NCI-H1105 (cell line): ENCODE results near the gene JARID2.

Source experiments
- DNase-seq: peaks from one replicate; lab custom pipeline; 2025; lab: John Stamatoyannopoulos, UW

Gene JARID2

DNA sequence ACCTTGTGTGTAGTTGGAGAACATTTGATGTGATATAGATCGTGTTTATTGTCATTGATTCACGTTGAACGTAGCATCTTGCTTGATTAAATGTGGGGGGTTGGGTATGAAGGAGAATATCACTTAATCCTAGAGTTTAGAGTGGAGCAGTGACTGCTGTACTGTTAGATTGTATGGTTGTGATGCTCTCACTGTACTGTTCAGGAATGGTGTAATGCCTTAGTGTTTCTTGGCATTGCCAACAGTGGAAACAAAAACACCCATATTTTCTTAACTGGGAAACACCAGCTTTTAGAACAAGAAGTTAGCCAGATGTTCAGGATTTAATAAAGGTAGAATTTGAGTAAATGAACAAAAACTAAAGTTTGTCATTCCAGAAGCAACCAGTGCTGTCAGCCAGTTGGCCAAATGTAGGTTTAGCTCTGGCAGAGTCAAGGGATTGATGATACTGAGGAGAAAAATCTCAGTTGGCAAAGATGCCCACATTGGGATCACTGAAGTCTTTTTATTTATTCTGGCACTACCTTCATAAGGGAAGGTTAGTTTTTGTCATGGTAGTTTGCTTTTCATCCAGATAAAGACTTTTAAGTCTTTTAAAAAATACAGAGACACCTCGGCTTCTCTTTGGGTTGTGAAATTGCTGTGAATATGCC is 129.9 kb downstream of the JARID2 start:
- DNase-seq: no peak

DNA sequence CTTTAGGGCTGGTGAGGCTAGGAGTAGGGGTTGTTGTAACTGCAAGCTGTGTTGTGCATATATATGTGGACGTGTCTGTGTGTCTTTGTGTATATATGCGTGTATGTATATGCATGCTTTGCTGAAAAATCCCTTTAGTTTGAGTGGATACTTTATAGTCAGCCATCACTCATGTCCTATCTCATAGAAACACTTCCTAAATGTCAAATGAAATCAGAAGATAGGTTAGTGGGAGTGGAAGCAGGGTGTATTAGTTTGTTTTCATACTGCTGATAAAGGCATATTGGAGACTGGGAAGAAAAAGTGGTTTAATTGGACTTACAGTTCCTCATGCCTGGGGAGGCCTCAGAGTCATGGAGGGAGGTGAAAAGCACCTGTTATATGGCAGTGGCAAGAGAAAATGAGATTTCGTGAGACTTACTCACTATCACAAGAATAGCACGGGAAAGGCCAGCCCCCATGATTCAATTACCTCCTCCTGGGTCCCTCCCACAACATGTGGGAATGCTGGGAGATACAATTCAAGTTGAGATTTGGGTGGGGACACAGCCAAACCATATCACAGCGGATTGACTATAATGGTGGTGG is 131.1 kb downstream of the JARID2 start:
- DNase-seq: no peak

DNA sequence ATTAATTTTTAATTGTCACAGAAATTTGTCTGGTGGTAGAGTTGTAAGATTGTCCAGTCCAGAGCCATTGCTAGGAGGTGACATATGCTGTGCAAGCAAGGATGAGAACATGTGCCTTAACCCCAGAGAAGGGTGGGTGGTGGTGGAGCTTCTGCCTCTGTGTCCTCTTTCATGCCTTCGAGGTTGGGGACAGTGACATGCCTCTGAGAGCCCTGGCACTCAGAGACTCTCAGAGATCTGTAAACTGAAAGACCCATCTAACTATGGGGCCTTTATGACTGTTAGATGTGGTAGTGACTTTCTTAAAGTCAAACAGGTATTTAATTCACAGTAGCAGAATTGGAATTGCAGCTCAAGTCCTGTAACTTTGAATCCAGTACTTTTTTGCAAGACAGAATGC is 132.4 kb downstream of the JARID2 start:
- no peak for DNase-seq

DNA sequence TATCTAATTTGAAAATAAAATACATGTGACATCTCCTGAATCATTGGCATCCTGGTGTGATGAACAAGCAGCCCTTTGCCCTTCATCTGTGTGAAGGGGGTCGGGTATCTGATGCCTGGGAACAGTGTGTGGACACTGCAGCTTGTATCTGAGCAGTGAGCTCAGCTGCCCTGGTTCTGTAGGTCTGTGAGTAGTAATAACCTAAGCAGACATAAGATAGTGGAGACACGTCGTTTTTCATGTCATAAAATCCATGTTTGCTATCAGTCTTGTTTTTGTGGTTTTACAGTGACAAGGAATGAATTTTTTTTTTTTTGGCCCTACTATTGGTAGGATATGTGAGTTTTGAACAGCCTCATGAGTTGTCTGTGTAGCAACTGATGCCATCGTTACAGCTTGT is 133.0 kb downstream of the JARID2 start:
- DNase-seq: no peak

DNA sequence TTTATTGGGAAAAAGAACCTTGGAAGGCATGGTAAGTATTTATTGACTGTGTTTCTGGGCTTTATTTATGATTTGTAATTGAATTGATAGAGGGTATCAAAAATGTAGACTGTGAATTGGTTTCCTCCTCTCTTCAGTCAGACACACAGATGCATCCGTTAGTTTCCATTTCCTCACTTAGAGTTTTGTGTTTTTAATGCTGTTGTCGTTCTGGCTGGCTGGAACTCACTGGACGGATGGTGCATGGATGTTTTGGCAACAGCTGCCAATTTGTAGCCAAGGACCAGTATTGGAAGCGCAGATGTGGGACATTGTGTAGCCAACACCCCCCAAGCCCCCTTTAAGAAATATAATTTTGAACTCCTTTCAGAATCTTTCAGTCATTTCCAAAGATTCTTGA is 134.5 kb downstream of the JARID2 start:
- no peak for DNase-seq

DNA sequence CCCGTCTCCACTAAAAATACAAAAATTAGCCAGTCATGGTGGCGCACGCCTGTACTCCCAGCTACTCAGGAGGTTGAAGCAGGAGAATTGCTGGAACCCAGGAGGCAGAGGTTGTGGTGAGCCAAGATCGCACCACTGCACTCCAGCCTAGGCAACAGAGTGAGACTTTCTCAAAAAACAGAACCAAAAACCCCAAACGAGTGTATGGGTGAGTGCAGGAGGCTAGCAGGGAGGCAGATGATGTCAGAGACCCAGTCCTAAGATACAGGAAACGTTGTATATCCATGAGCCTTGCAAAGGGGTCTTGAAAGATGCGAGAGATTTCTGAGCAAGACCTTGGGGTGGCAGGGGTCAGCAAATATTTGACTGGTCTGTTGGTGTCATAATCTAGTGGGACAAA is 136.2 kb downstream of the JARID2 start:
- no peak for DNase-seq

DNA sequence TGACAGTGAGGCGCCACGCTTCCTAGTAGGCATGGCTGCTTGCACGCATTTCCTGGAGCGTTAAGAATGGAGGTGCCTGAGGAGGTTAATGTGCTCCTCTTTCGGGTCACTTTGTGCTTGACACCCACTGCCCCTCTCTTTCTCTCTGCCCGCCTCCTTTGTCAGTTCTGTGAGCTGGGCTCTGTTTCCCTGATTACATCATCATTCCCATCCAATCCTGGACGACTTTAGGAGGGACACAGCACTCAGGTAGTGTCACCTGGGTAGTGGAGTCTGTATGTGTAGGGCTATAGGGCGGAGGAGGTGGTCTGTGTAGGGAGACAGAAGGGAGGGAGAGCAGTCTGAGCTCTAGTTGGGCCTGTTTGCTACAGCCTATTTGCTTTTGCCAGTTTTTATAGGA is 136.8 kb downstream of the JARID2 start:
- DNase-seq: no peak

DNA sequence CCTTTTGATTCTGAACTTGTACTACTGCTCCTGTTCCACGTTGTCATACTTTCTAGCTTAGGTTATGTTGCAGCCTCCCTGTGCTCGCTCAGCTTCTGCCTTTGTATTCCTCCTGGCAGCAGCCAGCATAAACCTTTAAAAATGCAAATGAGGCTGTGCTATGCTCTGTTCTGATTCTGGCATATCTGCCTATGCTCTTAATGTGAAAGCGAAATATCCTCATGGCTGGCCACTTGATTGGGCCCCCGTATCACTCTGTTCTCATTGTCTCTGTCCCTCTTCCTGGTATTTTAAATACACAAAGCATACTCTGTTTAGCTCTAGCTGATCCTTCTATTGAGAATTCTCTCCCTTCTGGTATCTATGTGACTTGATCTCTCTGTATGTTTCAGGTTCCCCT is 139.0 kb downstream of the JARID2 start:
- no peak for DNase-seq

DNA sequence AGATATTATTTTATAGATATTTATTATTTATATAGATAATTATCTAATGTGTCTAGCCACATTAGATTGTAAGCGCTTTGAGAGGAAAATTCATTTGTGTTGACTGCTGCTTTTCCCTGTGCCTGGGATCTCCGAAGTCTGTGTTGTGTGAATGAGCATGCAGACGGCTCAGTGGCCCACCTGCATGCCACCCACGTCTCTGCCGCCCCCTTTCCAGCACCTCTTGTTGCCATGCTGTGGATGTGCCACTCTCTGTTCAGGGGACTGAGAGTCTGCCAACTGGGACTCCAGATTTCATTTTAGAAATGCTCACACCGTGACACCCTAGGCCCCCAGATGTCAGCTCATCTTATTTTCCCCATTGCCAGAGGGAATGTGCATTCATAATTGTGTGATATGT is 139.7 kb downstream of the JARID2 start:
- DNase-seq: no peak

DNA sequence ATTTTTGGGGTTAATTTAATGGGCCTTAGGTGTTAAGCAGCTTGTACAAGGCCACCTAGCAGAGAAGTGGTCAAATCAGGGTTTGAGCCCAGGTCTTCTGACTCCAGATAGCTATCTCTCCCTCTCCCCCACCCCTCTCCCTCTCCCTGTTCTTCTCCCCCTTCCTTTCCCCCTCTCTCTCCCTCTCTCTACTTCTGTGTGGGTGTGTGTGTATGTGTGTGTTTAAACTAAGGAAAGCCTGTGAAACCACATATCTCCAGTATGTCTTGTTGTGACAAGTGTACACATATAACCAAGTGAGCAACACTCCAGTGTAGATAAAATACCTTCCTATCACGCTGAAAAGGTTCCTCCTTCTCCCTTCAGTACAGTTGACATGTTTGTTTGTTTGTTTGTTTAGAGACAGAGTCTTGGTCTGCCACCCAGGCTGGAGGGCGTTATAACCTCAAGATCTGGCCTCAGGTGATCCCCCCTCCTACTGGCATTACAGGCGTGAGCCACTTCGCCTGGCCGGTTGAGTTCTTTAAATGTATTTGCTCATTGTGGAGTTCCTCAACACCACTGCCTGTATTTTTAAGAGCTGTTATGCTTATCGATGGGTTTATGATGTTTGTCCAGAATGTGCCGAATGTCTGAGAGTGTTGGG is 140.4 kb downstream of the JARID2 start:
- DNase-seq: no peak

DNA sequence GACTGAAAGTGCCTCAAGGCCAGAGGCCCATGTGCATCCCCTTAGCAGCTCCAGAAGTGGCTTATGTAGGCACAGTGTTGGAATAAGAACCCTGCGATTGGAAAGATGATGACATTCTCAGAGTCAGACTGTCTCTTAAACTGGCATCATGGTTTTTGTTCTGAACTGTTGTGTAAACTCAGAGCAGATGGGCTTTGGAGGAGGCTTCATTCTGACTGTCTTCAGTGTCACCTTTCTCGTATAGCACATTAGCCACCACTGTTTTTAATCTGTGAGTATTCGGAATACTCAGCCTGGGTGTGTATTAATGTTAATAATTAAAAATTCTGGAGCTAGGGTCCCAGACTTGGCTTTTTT is 140.9 kb downstream of the JARID2 start:
- DNase-seq: no peak

DNA sequence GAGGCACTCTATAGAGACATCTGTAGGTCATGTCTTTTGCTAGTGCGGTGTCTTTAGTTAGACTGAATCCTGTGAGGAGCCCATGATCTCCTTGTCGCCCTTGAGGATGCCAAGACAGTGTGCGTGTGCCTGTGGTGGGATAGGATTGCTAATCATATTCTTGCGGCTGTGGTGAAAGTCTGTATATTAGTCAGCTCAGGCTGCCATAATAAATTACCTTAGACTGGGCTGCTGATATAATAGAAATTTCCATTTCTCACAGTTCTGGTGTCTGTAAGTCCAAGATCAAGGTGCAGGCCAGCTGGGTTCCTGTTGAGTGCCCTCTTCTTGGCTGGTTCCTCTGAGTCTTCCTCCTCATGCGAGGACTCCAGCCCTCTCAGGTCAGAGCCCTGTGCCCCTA is 141.2 kb downstream of the JARID2 start:
- DNase-seq: no peak

DNA sequence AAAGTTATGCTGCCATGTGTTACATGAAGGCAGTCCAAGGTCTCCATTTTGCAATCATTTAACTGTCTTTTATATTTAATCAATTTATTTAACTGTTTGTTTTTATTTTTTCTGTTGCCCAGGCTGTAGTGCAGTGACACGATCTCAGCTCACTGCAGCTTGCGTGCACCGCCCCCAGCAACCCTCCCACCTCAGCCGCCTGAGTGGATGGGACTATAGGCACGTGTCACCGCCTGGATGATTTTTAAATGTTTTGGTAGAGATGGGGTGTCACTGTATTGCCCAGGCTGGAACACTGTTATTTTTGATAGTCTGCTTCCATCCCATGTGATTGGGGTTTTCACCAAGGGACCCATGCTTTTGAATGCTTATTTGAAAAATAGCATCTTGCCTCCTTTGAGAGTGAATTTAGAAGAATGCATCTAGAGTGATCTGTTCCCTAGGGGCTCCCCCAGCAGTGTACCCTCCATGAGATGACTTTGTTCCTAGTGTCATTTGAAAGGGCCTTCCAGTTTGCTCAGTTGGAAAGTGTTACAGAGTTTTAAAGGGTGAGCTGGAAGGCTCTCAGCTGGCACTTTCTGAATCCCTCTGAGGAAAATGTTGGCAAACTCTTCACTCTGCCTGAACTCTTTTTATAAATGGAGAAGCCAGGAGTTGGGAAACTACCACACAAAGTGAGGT is 143.4 kb downstream of the JARID2 start:
- no peak for DNase-seq

DNA sequence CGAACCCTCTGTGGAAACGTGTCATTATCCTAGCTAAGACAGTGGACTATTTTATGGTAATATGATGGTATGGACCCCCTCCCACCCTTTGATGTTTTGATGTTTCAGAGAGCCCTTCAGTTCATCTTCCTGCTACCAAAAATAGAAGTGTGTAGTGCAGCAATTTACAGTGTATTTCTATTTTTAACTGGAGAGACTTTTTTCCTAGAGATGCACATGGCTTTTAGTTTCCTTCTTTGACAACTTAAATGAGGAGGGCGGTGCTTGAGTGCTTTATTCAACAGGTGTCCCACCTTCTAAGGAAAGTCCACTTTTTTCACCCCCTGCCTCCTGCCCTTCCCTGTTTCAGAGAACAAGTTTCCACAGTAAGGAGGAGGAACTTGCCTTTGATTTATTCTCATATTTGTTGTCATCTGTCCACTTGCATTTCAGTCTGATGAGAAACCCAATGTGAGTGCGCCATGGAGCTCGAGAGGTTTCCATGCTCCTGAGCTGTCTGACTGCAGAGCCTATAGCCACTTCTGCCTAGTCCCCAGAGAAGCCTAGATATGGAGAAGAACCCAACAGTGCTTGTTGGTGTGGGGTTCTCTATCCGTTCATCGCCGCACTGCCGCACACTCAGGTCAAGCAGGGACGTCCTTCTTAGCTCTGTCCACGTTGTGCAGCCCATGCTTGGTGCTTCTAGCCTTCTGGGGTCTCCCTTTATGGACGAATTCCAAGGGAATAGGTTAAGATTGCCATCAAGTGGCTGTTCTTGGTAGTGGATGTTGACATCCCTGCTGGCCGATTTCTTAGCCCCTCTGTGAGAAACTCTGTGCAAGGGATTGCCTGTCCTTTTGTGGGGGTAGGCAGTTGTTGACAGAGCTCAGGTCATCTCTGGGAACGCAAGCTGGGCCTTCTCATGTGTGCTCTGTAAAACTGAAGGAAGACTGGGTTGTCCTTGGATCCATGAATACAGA is 144.2 kb downstream of the JARID2 start:
- no peak for DNase-seq

DNA sequence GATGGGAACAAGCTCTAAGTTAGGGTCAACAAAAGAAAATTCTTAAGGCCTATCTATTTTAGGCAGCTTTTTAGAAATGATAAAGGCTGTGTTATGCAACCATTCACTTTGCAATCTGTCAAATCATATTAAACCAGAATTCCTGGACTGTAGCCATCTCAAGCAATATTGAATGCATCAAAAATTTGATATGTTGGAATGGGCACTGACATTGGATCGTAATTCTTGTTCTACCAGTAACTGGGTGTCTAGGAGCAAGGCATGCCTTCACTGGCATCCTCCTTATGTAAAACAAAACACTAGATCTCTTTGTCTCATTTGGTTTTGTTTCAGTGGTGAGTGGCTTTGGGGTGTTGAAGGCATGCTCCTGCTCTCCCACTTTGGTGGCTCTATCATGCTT is 145.6 kb downstream of the JARID2 start:
- DNase-seq: no peak

DNA sequence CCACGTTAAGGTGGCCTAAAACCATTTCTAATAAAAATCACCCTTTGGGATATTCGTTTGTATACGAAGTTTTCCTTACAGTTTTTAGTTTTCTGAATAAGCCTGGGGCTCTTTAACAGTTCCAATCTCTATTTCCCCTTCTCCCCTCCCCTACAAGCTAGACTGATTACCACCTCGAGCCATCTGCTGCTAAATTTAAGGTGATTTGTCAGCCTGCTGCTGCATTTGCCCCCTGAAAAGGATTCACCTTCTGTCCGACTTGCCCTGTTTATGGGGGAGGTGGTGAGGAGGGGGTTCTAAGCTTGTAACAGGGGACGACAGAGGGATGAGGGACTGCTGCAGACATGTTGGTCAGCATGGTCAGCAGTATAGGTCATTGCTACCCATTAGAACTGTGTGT is 146.3 kb downstream of the JARID2 start:
- DNase-seq: no peak

DNA sequence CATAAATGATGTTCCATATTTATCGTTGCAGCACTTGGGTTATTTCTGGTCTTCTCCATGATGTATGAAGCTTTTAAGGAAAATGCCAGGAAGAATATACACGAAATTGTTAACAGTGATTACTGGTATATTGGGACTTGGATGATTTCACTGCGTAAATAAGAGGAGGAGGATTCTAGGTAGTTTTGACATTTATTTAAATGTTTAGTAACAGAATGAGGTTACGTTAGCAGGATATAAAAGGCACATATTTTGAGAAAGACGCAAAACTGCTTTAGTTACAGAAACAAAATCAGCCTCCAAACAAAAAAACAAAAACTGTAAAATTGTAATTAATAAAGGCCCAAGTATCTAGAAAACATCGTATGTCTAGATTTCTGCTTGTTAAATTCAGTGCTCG is 147.7 kb downstream of the JARID2 start:
- DNase-seq: no peak

DNA sequence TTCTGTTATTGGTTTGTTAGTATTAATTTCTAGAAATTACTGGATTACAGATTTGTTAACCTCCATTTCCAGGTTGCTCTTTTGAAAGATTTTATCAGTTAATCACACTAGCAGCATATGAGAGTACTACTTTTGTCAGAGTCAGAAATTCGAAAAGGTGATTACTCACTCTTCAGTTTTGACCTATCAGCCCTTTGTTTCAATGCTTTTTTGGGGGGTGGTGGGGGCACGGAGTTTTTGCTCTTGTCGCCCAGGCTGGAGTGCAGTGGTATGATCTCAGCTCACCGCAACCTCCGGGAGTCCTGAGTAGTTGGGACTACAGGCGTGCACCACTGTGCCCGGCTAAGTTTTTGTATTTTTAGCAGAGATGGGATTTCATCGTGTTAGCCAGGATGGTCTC is 149.2 kb downstream of the JARID2 start:
- DNase-seq: no peak

DNA sequence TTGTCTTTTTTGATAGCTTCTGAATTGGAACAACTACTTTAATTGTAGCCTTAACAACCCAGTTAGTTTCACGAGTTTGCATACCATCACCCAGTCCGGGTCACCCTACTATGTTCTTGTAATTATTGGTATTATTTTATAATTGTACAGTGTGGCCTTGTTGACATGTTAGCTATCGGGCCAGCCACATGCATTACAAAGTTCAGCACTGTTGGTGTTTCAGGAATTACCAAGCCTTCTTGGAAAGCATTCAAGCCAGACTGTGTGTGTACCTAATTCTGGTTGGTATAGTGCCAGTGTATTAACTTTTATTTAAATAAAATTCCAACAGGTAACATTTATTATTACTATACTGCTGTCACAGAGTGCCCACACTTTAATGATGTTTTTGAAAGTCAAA is 150.9 kb downstream of the JARID2 start:
- no peak for DNase-seq

DNA sequence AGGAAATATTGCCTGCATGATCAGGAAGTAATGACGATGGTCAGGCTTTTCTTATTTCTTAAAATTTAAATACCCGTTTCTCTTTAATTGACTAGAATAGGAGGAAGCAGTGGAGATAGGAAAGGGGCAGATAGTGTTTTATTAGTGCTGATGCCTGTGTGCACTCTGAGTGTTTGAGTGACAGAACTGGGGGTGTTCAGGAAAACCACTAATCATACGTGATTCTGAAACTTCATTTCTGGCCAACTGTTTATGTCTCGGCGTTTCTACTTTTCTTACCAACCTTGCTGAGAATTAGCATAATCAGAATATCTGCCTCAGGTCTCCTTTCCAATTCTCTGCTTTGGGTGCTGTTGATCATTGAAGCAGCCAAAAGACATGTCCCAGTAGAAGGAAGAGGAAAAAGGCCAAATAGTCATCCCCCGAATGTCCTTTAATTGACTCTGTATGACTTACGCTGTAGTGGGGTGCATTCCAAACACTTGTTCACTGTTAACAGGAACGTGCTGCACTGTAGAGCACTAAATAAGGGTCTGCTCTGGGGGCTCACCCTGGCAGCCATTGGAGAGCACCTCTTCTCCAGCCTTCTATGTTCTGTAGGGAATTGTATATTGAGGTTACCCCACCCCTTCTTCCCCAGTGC is 152.9 kb downstream of the JARID2 start:
- no peak for DNase-seq

DNA sequence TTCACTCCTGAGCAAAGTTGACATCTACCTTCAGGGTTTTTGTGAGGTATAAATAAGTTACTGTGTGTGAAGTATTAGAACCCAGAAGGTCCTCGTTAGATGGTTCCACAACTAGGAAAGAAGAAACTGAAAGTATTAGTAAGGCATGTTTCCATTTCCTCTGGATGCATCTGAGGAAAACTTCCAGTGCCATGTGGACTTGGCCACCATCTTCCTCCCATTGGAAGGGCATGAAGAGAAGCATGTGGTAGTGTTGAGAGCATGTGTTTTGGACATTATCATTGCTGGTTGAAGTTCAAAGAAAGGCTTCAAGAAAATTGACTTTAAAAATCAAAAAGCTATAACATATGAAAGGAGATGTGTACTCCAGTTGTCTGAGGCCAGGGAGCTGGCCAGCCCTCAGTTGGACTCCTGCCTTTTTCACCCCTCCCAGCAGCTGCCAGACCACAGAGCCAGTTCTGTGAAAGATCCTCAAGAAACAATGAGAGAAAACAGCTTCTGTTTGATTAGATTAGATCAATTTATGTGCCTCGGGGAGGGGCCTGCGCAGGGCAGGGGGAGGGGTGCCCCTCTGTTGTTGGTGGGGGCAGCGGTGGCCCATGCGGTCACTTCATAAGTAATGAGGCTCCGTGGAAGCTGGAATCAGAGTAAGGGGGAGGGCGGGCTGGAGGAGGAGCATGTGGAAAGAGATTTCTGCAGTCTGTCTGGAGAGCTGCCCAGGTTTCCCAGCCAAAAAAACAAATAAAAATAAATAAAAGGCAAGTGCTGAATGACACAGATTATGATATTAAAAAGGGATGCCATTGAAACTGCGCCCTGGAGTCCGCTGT is 154.0 kb downstream of the JARID2 start:
- DNase-seq: peak; percentile 68
